Fibroblast of villous mesenchyme (primary cell): ENCODE results near the gene SLC35C1. TPM values are rescaled to one million over a fixed set of nuclear protein-coding genes. Genes with fewer than 3 reads are reported as not detected.

Source experiments
- DNase-seq: peaks from one replicate; pipeline ENCODE4 v3.0.0-alpha.2; 2010; ENCODE audit warnings: low read depth
- H3K4me3 ChIP-seq: 2 replicates; pipeline ENCODE4 v1.5.1; 2011; ENCODE audit warnings: low read depth, mild to moderate bottlenecking, low read length
- total RNA-seq: library from RNA; depleted of rRNA; stranded (reverse); fragments of >200 nt; gene quantifications from 2 replicates; pipeline ENCODE4 v1.2.3, GENCODE V29; 2012
- TF ChIP-seq, protein P1 (sequence below): IDR thresholded peaks from 2 replicates; pipeline ENCODE4 v1.5.1; 2012; ENCODE audit warnings: low read depth, mild to moderate bottlenecking, low read length; ENCODE audit not compliant: insufficient read depth

The SLC35C1 gene
- total RNA-seq, 1 donor: 14.2 TPM

- TF ChIP-seq, protein P1, sequence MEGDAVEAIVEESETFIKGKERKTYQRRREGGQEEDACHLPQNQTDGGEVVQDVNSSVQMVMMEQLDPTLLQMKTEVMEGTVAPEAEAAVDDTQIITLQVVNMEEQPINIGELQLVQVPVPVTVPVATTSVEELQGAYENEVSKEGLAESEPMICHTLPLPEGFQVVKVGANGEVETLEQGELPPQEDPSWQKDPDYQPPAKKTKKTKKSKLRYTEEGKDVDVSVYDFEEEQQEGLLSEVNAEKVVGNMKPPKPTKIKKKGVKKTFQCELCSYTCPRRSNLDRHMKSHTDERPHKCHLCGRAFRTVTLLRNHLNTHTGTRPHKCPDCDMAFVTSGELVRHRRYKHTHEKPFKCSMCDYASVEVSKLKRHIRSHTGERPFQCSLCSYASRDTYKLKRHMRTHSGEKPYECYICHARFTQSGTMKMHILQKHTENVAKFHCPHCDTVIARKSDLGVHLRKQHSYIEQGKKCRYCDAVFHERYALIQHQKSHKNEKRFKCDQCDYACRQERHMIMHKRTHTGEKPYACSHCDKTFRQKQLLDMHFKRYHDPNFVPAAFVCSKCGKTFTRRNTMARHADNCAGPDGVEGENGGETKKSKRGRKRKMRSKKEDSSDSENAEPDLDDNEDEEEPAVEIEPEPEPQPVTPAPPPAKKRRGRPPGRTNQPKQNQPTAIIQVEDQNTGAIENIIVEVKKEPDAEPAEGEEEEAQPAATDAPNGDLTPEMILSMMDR: no peak
- DNase-seq: no peak
- no peak overlapping the region for H3K4me3 ChIP-seq
Observed at GRCh38 chr11:45786272-45786671, 18.7 kb upstream of the SLC35C1 start.

GRCh38 chr11:45788887-45789286 lies 16.1 kb upstream of the SLC35C1 start:
- TF ChIP-seq, protein P1: no peak
- H3K4me3 ChIP-seq: no peak overlapping the region
- no peak for DNase-seq

GRCh38 chr11:45791524-45791923 lies 13.4 kb upstream of the SLC35C1 start:
- H3K4me3 ChIP-seq: no peak overlapping the region
- TF ChIP-seq, protein P1: no peak
- DNase-seq: no peak

- TF ChIP-seq, protein P1: no peak
- no peak for DNase-seq
- H3K4me3 ChIP-seq: no peak overlapping the region
Observed at GRCh38 chr11:45794169-45794568, 10.8 kb upstream of the SLC35C1 start.

GRCh38 chr11:45795379-45795778 lies 9.6 kb upstream of the SLC35C1 start:
- TF ChIP-seq, protein P1: no peak
- no peak overlapping the region for H3K4me3 ChIP-seq
- no peak for DNase-seq

DNA sequence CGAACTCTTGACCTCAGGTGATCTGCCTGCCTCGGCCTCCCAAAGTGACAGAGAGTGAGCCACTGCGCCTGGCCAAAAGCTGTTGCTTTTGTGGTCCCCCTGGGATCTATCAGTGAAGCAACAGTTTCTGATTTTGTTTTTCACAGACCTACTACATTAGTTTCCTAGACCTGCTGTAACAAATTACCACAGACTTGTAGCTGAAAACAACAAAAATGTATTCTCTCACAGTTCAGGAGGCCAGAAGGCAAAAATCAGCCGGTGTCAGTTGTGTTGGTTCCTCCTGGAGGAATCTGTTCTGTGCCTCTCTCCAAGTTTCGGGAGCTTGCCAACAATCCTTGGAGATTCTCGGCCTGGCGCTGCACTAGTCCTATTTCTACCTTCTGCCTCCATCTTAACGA lies 8.5 kb upstream of the SLC35C1 start:
- no peak overlapping the region for H3K4me3 ChIP-seq
- TF ChIP-seq, protein P1: no peak
- DNase-seq: no peak

GRCh38 chr11:45798793-45799441 lies 6.0 kb upstream of the SLC35C1 start:
- DNase-seq: peak; percentile 95
- H3K4me3 ChIP-seq: peak overlapping the region; percentile 3
- TF ChIP-seq, protein P1: no peak
